Suppressor macrophage treated with lipopolysaccharide for 4 hours (primary cell): ENCODE results near the gene DMC1.
"Not testable (repeated sequence)": the region's sequence is repeated elsewhere in the genome, so short reads cannot be mapped to it uniquely, and the experiment has no call there.

Source experiments
- DNase-seq: peaks from one replicate; pipeline ENCODE4 v3.0.0-alpha.2; 2020

The DMC1 gene

GRCh38 chr22:38497869-38498268, 72.1 kb downstream of the DMC1 start:
- no peak for DNase-seq

- DNase-seq, result no peak
Observed at GRCh38 chr22:38494939-38495338, 75.0 kb downstream of the DMC1 start.

- DNase-seq, result no peak
Observed at GRCh38 chr22:38494498-38494897, 75.5 kb downstream of the DMC1 start.

GRCh38 chr22:38491707-38492348, 78.2 kb downstream of the DMC1 start:
- DNase-seq, result no peak

GRCh38 chr22:38490915-38491314, 79.1 kb downstream of the DMC1 start:
- no peak for DNase-seq

GRCh38 chr22:38490475-38490874, 79.5 kb downstream of the DMC1 start:
- DNase-seq, result no peak

- no peak for DNase-seq
Observed at GRCh38 chr22:38489561-38490145, 80.3 kb downstream of the DMC1 start.

GRCh38 chr22:38489142-38489541, 80.8 kb downstream of the DMC1 start:
- DNase-seq, result no peak

GRCh38 chr22:38487946-38488345, 82.0 kb downstream of the DMC1 start:
- no peak for DNase-seq

- DNase-seq, result no peak
Observed at GRCh38 chr22:38485783-38486182, 84.2 kb downstream of the DMC1 start.

- DNase-seq, result no peak
Observed at GRCh38 chr22:38484244-38484643, 85.7 kb downstream of the DMC1 start.

- no peak for DNase-seq
Observed at GRCh38 chr22:38482662-38483308, 87.2 kb downstream of the DMC1 start.

GRCh38 chr22:38481871-38482332, 88.1 kb downstream of the DMC1 start:
- no peak for DNase-seq

- DNase-seq, result no peak
Observed at GRCh38 chr22:38481162-38481870, 88.7 kb downstream of the DMC1 start.

- no peak for DNase-seq
Observed at GRCh38 chr22:38479096-38479837, 90.7 kb downstream of the DMC1 start.

GRCh38 chr22:38477585-38477984, 92.4 kb downstream of the DMC1 start:
- no peak for DNase-seq

GRCh38 chr22:38474003-38474607, 95.9 kb downstream of the DMC1 start:
- no peak for DNase-seq

- no peak for DNase-seq
Observed at GRCh38 chr22:38471237-38471636, 98.7 kb downstream of the DMC1 start.

GRCh38 chr22:38470179-38470578, 99.8 kb downstream of the DMC1 start:
- not testable (repeated sequence) for DNase-seq

GRCh38 chr22:38469306-38469781, 100.6 kb downstream of the DMC1 start:
- no peak for DNase-seq
